GM12865 (cell line): ENCODE measurements around the gene MAML3.

Experiments used
- DNase-seq: peaks from one replicate; pipeline ENCODE4 v3.0.0; 2010; ENCODE audit warnings: low read depth
- H3K4me3 ChIP-seq: 2 replicates; pipeline ENCODE4 v1.5.1; 2011; ENCODE audit warnings: mild to moderate bottlenecking, low read depth, low read length, control low read depth
- CTCF ChIP-seq: IDR thresholded peaks from 2 replicates; pipeline ENCODE4 v1.5.1; 2011; ENCODE audit warnings: low read length, control low read depth, low read depth, inconsistent platforms; ENCODE audit not compliant: insufficient read depth; ENCODE audit errors: missing control alignments

MAML3 gene

DNA sequence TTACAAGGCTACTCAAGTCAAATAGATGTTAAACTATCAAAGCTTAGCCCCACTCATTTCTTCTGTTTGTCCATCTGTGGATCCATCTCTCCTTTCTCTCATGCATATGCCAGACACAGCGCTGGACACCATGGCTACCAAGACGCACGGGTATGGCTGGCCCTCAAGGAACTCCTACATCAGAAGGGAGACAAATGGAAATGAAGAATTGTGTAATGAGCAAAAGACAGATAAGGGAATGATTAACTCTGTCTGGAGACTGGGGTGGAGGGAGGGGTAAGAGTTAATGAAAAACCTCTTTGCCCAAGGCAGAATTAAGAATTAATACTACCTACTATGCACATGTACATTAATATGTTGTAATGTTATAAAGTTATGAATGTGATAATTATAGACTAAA, 400.3 kb downstream of the MAML3 start:
- no peak overlapping the region for H3K4me3 ChIP-seq
- TF ChIP-seq CTCF, result no peak
- no peak for DNase-seq

GRCh38 chr4:139749835-139750498, 404.0 kb downstream of the MAML3 start:
- H3K4me3 ChIP-seq, result no peak overlapping the region
- TF ChIP-seq CTCF, result no peak
- no peak for DNase-seq

DNA sequence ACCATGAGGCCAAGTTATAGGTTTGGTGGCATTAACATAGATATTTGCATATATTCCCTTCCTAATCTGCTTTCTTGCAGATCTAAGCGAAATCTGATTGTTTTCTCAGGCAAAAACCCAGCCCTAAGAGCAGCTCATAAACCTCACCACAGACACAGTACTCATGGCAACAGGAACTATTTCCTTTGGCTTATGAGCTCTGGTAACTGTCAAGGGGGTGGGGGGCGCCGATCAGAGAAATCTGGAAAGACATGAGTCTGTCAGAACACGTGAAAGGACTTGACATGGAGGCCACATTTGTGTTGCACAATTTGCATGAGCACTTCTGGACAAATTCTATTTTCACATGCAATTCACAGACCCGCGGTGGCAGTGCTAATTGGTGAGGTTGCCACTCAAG, 404.6 kb downstream of the MAML3 start:
- H3K4me3 ChIP-seq, result no peak overlapping the region
- DNase-seq, result no peak
- no peak for TF ChIP-seq CTCF

DNA sequence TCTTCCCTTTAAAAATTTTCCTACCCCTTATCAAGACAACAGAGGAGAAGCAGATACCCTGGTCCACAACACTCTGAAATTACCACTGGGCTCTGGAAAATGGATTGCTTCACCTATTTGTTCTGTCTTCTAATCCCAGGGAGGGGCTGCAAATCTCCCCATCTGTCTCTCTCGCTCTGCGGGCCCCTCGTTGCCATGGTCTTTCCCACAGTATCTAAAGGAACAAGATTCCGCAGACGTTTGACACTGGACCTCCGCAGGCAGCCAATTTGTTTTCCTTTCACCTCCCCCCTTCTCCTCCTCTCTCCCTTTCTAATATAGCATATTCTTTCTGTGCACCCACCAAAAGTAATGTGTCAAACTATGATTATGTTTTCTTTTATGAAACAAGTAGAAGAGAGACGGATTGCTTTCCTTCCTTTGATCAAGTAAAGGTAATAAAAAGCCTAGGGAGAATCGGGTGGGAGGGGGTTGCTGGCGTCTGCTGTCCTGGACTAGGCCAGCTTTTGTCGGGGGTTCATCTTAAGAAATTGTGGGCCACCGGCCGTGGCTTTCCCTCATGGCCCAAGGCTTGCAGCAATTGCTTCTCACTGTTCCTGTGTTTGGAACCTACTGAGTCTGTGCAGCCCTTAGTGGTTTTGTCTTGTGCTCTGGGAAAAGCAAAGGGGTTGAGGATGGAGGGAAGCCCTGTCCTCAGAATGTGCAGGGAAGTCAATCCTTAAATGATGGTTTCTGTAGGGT, 407.4 kb downstream of the MAML3 start:
- TF ChIP-seq CTCF, result no peak
- no peak overlapping the region for H3K4me3 ChIP-seq
- no peak for DNase-seq

GRCh38 chr4:139745111-139745639, 408.8 kb downstream of the MAML3 start:
- H3K4me3 ChIP-seq, result no peak overlapping the region
- TF ChIP-seq CTCF, result no peak
- no peak for DNase-seq

GRCh38 chr4:139744232-139744631, 409.8 kb downstream of the MAML3 start:
- TF ChIP-seq CTCF, result no peak
- DNase-seq, result no peak

More at GRCh38 chr4:139744232-139744631, 409.8 kb downstream of the MAML3 start:
- no peak overlapping the region for H3K4me3 ChIP-seq
